Muscle of arm (tissue), 12 donors: ENCODE data around the gene KCNK2. TPM values are rescaled to one million over a fixed set of nuclear protein-coding genes. Genes with fewer than 3 reads are reported as not detected.

Experiments used
- DNase-seq: peaks from one replicate; pipeline ENCODE4 v3.0.0-alpha.2; 2013
- polyA plus RNA-seq, 12 donors: library from polyadenylated mRNA; unstranded; fragments of 120-200 nt; gene quantifications; one replicate each; pipeline ENCODE4 v1.2.1, GENCODE V29; 2013; ENCODE audit not compliant: insufficient read length in 12 of 12

KCNK2 gene
- polyA plus RNA-seq, 12 donors = 2.7 to 12.7 (median 4.9) TPM; not detected in 1

- no peak for DNase-seq
Observed at GRCh38 chr1:215252164-215252563, 169.6 kb downstream of the KCNK2 start.

GRCh38 chr1:215256936-215257679, 174.6 kb downstream of the KCNK2 start:
- DNase-seq = no peak

GRCh38 chr1:215260711-215261110, 178.2 kb downstream of the KCNK2 start:
- DNase-seq = no peak

GRCh38 chr1:215262106-215262505, 179.6 kb downstream of the KCNK2 start:
- DNase-seq = no peak

DNA sequence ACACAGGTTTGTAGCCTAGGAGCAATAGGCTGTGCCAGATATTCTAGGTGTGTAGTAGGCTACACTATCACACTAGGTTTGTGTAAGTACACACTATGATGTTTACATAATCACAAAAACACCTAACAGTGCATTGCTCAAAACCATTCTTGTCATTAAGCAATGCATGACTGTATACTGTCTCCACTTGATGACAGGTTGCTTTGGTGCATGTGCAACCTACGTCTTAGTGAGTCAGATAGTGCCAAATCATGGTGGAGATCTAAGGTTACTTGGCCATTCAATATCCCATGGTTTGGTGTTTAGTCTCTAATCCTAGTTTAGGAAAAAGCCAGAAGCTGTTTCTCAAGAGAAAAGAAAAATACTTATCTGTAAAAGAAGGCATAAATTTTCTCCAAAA, 181.1 kb downstream of the KCNK2 start:
- DNase-seq = no peak

GRCh38 chr1:215264649-215265048, 182.1 kb downstream of the KCNK2 start:
- no peak for DNase-seq

DNA sequence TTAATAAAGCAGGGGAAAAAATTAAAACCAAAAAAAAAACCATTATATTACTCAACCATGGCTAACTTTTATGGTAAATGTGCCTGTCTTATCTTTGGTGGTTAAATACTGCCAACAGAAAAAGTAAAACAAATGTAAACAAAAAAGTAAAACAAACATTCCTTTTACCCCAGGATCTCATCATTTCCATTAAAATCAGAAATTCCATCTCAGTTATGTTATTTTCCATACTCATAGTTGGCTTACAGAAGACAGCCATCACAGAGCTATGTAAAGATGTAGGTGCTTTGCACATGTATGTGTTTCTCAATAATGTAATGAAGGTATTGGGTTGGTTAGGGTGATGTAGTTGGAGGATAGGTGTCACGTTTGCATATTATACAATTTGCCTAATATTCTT, 185.0 kb downstream of the KCNK2 start:
- no peak for DNase-seq

- no peak for DNase-seq
Observed at GRCh38 chr1:215269955-215270354, 187.4 kb downstream of the KCNK2 start.

DNA sequence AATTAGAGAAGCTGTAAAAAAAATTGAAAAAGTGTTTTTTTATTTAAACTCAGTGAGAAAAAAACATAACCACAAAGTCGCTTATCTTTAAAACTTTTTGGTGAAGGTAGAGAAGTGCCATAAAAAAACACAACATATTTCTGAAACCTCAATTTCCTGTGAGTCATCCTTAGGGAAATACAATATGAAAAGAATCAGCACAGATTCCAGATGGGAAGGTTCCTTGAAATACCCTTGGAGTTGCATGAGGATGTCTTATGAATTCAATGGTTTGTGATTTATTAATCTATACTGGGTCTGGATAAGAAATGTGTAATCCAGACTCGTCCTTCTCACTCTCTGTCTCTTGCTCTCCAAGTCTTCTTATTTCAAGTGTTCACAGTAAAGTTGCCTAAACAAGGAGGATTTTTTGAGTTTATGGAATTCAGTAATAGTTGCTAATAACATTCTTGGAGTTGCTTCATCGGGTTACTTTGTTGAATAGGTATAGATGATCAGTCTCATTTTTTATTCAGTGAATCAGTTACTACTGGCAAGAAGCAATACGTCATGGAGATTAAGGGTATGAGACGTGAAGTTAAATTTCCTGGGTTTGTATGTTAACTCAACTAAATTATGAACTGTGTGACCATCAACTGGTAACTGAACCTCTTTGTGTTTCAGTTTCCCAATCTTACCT, 191.4 kb downstream of the KCNK2 start:
- no peak for DNase-seq

GRCh38 chr1:215276582-215276981, 194.0 kb downstream of the KCNK2 start:
- DNase-seq = no peak

DNA sequence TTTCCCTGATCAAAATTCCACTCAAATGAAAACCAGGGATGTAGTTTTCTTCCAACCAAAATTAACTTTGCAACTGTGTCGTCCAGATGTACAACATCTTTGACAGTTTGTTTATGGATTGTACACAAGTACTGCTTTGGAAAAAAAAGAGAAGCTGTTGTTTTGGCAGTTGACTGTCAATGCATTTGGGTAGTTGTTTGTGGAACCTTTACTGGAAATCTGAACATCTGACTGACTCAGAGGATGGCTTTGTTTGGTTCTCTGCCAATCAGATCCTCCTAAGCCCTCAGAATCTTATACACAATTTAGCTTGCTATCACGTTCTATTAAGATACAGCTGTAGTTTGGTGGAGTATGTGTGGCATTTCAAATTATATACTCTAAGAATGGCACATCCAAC, 195.0 kb downstream of the KCNK2 start:
- no peak for DNase-seq

DNA sequence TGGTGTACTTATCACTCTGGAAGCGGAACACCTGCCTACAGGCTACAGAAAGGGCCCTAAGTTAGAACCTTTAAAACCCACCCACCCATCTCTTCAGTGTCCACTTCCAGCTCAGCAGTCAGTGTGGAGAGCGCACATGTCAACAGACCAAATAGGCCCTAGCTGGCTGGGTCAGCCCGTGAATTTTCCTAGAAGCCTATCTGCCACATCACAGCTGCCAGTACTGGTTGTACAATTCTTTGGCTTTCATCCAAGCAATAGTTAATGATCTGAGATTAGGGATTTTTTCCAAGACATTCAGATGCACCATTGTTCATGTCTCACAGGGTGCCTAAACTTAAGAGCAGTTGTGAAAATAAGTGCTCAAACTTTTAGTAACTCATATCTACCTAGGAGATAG, 197.1 kb downstream of the KCNK2 start:
- no peak for DNase-seq

DNA sequence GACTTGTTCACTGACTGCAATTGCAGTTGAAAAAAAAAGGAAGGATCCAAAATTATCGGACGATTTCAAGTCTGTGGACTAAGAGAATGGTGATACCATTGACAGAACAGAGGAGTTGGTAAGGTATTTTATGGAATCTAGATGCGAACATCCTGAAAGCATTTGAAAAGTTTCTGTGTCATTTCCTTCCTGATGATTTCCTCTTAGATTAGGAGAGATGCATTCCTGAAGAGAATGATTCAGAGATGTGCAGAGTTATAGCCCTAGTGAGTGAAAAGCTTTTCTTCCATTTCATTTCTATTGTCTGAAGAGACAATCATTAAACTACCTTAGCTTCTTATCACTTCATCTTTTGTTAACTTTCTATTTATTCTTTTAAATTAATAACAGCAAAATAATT, 200.0 kb downstream of the KCNK2 start:
- DNase-seq = no peak

DNA sequence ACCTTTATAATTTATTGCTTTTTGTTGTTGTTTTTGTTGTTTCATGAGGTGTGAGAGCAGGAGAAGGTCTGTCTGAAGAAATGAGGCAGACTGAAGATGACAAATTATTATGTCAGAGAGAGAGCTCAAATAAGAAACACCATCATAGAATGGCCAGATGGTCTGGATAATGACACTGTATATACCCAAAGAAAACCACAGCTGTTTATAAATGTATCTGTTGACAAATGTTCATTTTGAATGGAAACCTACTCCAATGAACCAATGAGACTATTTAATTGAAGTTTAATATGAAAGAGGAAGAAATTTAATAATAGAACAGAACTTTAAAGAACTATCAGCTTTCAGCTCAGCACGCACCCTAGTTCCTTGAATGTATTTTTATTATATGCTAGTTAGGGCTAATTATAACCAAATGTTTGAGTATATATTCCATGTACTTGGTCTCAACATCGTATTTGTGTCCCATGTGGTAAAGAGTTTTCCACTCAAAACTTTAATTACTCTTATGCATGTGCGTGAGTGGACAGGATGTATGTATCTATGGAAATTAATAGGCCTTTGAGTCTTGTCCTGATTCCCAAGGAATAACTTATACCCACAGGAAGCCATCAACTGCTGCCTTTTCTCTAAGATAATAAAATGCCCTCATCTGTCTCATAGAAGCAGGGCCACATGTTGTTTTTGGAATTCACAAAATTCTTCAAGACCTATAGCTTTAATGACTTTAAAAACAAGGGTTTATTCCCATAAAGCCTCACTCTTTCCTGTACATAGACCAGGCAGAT, 202.7 kb downstream of the KCNK2 start:
- DNase-seq = peak; percentile 25
